HG02884 (cell line): Measurements from ENCODE around the gene NLGN1.

Experiments used
- ATAC-seq: cut with Tn5 transposase; IDR thresholded peaks from one replicate; pipeline ENCODE4 v1.9.1; 2021; ENCODE audit warnings: mild to moderate bottlenecking, moderate library complexity; ENCODE audit not compliant: unreplicated experiment

NLGN1 gene

DNA sequence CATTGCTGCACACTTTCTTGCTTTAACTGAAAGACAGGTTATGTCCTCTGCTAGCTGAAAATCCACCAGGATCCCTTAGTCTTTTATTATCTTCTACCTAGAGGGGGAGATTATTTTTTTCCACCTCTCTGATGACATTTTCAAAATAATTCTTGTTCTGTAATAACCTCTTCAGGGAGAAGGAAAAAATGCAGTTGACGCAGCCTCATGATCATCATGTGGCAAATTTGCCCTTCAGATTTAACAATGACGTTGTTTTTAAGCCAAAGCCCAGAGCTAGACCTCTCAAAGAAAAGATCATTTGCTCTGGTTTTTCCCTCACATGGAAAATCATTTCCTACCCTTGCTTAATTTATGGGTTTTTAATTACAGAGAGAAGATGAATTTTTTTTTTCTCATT is 724.9 kb downstream of the NLGN1 start:
- no peak for ATAC-seq

DNA sequence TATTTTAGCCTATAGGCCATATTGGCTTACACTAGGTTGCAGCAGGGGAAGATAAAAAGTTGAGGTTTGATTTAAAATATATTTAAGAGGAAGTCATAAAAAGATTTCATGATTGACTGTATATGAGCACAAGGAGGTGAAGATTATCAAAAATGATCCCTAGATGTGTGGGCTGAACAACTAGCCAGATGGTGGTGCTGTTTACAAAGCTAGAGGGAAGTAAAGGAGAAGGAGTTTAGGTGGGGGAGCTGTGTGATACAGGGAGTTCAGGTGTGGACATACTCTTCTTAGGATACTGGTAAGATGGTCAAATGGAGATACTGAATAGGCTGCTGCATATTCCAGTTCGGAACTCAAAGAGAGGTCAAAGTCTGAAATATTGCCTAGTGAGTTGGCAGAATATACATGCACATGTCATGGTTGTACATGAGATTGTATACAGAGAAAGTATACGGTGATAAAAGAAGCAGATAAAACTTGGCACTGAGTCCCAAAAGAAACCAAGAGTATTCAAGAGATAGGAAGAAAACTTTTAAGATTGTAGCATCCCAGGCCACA is 727.8 kb downstream of the NLGN1 start:
- ATAC-seq, result no peak

DNA sequence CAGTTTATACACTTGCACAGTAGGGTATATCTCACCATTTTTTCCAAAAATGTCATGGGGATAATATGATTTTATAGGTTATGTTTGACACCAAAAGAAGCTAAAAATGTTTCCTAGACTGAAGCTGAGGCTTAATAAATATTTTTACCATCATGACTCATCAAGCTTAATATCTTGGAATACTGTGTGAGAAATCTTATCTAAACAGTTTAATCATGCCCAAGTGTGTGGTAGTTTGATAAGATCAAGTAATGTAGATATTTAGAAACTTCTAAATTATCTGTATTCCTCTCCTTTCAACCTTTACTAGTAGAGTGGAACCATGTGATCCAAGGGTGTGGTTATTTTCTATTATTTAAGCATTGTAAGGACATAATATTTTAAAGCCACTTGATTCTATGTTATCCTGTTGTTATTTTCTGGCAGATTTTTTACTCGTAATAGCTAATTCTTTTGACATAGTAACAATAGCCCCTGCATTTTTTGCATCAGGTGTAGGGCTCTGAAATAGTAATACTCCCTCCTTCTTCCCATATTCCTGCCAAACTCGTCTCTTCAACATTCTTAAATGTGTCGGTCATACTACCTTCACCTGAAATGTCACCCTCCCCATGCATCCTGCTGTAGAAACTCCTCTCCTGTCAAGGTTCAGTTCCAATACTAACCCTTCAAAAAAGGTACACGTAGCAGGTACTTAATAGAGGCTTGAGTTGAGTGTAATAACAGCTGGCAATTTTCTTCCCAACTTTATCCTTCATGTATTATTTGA is 729.6 kb downstream of the NLGN1 start:
- no peak for ATAC-seq

DNA sequence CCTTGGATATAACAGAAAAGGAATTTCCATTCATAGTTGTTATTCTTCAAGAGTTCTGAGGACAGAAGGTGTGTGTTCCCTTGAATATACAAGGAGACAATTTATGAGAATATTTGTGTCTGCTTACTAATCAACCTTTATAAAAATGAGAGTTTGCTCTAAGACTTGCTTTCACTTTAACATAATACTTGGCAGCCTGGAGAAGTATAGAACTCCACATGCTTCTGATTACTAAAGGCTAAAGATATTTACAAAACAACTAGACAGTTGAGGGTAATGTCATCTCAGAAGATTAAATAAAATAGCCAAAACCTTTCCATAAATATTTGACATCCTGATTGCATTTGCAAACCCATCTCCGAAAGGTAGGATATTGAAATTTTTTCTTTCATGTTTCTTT is 734.5 kb downstream of the NLGN1 start:
- no peak for ATAC-seq

DNA sequence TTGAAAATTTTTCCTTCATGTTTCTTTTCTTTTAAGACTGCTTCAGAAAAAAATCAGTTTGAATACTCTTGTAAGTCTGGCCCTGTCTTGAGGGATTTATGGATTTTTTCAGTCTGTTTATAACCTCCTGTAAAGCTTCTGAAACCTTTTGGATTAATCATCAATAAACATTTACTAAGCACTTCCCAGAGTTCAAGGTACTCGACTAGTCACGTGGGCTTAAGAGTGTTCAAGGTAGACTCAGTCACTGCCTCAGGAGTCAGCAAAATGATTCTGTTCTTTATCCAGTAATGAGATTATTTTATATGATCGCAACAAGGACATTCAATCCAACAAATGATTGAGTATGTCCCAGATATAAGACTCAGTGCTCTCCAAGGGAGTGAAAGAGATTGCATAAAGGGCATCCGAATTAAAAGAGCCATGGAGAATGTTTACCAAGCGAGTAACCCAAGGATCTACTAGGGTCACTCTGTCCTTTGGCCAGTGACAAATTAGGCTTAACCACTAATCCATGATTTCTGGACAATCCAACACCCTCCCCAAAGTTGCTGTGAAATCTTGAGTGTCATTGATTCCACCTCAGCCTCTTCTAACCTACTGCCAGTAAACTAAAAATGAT is 735.0 kb downstream of the NLGN1 start:
- ATAC-seq, result no peak

DNA sequence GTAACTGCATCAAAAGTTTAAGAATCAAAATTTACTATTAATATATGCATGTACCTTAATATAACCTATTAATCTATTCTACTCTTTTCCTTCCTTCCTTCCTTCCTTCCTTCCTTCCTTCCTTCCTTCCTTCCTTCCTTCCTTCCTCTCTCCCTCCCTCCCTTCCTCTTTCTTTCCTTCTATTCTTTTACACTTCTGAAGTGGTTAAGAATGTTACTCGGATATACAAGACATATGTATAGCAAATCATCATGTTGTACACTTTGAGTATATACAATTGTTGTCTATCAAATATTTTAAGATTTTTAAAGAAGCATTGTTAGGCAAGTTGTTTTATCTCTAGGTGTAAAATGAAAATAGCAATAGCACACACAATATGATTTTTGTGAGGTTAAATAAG is 748.5 kb downstream of the NLGN1 start:
- ATAC-seq, result no peak

DNA sequence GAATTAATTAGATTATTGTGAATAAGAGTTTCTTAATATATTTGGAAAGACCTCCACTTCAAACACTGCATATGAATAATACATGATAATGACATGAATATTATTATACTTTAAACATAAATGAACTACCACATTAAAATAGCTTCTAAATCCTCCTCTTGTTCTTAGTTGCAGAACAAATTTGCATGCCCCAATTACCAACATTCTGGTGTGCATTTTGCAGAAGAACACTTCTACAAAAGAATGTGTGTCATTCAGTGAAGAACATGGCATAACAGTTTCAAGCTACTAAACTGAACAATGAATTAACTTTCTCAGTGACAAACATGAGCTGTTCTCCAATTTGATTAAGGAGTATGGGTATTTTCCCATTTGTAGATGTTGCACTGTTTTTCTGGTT is 750.3 kb downstream of the NLGN1 start:
- ATAC-seq, result no peak

DNA sequence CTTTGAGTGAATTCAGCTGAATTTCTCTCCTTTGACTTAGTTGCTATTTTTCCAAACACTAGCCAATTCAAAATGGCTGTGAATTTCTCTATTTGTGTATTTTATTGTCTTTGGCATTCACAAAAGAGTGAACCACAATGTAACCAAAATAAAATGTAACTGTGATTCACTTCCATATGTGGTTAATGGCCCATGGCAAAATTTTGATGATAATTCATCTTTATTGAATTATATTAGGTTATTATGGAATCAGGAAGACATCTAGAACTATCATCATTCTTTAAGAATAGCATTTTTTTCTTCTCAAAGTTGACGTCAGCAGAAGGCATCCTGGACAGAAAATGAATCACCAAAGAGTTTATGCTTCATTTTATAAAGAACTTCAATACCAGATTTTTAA is 756.3 kb downstream of the NLGN1 start:
- no peak for ATAC-seq

DNA sequence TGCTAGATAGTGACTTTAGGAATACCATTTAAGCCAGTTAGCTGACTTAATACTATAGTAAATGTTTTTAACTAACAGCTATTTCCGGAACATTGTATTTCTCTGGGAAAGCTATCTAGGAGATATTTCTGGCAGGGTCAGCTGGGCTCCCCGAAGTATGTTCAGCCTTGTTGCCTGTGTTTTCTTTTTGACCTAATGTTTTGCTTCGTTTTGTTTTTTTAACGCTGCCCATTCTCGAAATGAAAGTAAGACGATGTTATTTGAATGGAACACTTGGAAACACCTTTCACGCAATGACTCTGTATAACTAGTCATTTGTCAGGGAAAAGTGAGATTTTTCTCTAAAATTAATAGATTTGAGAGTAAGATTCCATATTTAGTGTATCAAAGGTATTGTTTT is 758.7 kb downstream of the NLGN1 start:
- ATAC-seq, result no peak

DNA sequence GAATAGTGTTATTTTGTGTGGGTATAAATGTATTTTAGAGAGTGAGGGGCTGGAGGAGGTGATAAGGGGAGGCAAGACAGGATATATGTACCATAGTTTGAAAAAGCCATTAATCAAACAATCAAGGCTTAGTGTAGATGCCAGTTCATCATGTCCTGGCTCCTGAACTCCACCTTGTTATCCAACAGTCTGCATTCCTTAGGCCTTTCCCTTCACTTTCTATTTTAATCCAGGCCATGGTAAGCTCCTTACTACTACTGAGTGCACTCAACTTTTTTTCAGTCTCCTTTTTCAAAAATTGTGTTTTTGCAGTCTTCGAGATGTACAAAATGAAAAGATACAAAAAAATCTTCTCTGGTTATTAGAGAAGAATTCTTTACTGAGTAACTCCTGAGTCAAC is 761.1 kb downstream of the NLGN1 start:
- no peak for ATAC-seq

DNA sequence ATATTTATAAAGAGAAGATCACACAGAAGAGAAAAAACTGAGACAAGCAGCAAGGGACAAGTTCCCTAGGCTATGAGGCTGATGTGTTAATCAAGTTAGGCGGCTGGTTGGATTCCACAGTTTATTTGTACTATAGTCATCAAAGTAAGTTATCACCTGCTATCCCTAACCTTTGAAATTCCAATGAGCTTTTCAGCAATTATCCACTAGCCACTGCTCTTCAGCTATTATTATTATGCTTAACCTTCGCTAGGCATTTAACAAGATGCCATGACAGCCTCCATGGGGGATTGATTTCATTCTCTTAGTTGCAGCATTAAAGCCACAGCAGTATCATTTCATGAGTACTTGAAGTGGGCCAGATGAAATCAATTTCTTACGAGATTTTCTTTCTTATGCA is 762.1 kb downstream of the NLGN1 start:
- no peak for ATAC-seq

DNA sequence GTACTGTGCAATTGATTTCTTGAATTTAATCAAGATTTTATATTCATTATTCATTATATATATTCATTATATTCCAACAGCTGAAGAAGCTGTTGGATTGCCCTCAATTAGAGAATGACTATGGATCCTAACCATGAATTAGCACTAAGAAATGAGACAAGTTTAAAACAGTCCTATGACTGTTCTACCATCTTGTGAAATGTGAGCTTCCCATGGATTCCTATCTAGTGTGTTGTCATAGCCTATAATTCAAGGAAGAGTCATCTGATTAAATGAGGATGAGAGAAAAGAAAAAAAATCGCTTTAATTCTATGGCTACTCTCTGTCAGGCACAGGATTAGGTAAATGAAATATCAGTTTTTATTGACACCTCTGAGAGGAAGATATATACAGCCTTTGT is 765.0 kb downstream of the NLGN1 start:
- ATAC-seq, result no peak

DNA sequence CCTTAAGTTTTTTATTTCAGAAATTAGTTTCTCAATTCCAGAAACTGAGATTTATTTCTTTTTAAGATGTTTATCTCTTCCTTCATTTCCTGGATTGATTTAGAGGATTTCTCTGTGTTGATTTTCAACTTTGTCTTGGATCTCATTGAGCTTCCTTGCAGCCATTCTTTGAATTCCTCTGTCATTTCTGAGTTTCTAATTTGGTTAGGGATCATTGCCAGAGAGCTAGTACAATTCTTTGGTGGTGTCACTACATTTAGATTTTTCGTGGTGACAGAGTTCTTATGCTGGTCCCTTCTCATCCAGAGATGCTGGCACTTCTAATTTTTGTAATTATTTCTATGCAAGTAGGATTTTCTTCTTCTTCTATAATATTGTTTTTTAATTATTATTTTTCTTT is 770.5 kb downstream of the NLGN1 start:
- no peak for ATAC-seq

DNA sequence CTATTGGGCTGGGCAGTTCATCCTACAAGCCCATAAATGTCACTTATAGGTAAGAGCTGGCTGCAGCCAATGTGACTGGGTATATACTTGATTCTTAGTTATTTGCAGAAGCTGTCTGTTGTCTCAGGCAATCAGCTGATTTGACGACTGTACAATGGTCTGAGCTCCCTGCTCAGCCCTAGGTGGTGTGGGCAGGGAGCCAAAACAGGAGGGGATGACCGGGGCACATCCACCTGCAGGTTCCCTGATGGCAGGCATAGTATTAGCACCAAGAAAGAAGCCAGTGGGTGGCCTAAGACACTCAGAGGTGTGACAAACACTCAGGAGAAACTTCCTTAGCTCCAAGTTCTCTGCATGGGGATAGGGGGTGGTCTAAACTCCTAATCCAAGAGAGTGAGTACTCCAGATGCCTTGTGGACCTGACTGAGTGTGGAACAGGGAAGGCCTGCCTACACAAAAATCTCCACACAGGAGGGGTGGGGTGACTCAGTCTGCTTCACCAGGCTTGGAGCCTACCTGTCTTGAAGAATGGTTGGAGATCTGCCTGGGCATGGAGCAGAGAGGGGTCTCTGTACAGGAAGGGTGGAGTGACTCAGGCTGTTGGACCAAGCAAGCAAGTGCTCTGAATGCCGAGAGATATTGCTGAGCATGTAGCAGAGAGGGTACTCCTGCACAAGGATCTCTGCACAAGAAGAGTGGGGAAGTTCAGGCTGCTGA is 771.2 kb downstream of the NLGN1 start:
- ATAC-seq, result no peak

DNA sequence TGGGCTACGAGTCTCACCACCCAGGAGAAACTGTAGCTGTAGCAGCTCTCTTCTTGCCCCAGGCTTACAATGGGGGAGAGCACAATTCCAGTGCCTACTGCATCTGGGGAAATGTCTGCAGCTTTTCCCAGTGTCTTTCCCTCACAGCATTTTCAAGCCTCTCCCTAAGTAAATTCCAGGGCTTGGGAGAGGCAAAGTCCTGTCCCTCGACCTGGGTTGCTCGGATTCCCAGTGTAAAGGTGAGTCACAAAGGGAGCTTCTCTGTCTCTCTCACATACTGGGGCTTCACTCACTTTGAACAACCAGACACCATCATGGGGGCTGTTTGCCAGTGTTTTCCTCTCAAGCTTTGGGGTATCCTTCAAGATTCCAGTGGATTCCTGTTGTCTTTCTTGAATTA is 772.2 kb downstream of the NLGN1 start:
- ATAC-seq, result no peak

DNA sequence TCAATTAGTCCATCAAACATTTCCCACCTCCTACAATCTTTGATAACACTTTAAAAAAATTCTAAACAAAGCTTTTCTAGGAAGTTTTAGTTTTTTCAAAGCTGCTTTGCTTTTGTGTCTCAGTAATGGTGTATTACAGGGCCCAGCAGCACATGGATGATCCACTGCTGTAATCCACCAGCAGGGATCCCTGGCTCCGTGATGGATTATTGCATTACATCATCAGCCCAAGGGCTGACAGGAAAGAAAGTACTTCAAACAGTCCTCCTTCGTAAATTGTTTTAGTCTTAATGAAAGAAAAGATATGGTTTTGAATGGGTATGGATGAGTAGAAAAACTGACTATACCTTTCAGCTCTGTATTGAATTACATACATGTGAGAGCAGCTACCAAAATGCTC is 772.7 kb downstream of the NLGN1 start:
- ATAC-seq, result no peak

DNA sequence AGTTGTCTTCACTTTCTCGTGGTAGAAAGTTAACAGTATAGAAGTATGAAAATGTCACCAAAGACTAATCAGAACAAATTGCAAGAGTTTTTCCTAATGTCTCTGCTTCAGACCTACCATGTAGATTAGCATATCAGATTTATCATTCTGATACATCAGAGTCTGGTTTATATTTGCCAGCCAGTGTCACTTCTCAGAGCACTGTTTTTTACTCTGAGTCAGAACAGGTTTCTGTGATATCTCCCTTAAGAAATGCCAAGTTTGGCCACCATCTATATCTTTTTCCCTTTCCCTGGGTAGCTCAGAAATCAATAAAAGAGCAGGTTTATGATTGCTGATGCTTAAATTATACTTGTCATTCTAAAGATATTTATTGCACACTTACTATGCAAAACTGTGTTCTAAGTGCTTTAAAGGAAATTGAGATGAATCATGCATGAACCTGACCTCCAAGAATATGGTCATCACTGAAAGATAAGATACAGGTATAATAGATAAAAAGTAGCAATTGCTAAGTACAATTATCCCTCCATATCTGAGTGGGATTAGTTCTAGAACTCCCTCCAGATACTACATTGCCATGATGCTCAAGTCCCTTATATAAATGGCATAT is 788.9 kb downstream of the NLGN1 start:
- no peak for ATAC-seq

DNA sequence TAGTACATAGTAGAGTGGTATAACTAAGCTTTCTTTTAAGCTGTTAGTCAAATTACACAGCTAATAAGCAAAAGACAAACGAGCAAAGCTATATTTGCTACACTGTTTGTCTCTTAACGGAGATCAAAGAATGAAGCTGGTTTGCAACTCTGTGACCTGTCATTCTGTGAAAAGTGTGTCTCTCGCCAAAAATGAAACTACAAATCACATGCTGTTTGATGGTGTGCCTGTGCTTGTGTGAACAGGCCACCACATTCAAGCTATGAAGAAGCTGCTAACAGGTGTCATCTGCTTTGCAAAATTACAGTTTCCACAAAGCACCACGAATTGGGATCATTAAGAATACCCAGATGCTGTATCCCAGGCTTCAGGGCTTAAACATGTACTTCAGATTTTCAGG is 793.8 kb downstream of the NLGN1 start:
- ATAC-seq, result no peak

DNA sequence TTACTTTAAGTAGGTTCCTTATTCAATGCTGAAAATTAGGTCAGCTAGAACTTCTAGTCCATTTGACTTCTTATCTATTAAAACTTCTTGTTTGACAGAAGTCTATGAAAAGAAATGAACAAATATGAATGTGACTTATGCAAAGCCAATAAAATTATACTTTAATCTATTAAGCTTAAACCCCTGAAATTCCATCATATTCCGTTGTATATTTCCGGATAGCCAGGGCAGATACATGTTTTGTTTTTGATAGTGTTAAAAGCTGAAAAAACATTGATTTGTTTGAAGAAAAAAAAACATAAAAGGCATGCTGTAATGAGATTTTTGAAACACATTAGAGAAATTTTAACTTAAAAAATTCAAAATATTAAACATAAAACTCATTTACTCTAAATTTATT is 794.4 kb downstream of the NLGN1 start:
- no peak for ATAC-seq

DNA sequence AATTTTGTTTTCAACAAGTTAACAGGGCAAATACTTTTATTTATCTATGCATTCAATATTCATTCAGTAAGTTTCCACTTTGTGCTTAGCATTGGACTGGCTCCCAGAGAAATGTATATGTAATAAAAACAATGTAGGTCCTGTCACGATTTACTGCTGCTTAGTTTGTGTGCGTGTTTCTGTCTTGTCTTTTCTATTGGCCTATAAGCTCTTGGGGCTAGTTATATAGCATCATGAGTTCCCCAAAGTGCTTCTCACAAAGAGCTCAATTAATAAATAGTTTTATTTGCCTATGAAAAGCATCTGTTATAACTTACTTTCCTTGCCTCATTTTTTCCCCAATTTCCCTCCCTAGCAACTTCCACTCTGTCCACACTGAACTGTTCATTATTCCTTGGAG is 794.9 kb downstream of the NLGN1 start:
- ATAC-seq, result no peak

DNA sequence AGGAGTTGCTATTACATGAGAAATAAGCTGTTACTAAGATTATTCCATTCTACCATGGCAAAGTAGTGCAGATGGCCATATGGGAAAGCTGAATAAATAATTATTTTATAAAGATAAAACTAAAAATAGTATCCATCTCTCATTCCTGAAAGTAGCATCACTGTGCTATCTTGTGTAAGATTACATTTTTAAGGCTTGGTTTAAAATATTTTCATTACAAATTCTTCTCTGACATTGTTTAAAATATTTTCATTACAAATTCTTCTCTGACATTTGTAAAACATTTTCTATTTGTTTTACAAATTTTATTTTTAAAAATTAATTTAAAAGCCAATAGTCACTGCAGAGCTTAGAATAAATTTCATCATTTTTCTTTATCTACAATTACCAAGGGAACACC is 796.1 kb downstream of the NLGN1 start:
- ATAC-seq, result no peak

DNA sequence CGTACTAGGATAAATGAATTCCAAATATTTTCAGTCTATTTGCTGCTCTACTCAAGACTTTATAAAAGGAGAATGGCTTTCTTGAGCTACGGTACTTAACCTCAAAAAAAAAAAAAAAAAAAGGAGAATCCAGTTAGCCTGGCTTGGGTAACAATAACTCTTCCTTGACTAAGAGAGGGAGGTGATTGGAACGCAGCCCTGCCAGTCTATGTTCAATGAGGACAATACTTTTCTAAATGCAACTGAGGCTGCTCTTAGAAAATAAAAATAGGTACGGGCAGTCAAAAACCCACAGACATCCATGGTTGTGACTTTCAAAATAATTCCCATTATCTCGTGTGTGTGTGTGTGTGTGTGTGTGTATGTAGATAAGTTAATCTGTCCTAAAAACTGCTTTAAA is 799.9 kb downstream of the NLGN1 start:
- ATAC-seq, result no peak
